Upper lobe of left lung (tissue), 6 donors: ENCODE results near the gene TCHH. TPM values are rescaled to one million over a fixed set of nuclear protein-coding genes. Genes with fewer than 3 reads are reported as not detected.
"Not testable (repeated sequence)": the region's sequence is repeated elsewhere in the genome, so short reads cannot be mapped to it uniquely, and the experiment has no call there.

Source experiments
- ATAC-seq, 2 donors: fragments of 200-7000 bp; cut with Tn5 transposase; one replicate each; pipeline ENCODE4 v1.9.1; 2022; ENCODE audit warnings: mild to moderate bottlenecking in 2 of 2, moderate library complexity in 2 of 2; ENCODE audit not compliant: low FRiP score in 2 of 2
- DNase-seq, 2 donors: peaks; one replicate each; pipeline ENCODE4 v3.0.0-alpha.2; 2019 to 2020
- H3K27ac ChIP-seq, 4 donors: fragments of 200-600 bp; sonication (generic); one replicate each; pipeline ENCODE4 v1.5.1; 2016 to 2019
- H3K27me3 ChIP-seq, 4 donors: fragments of 200-600 bp; sonication (generic); one replicate each; pipeline ENCODE4 v1.5.1; 2017 to 2019
- H3K36me3 ChIP-seq, 4 donors: fragments of 200-600 bp; sonication (generic); one replicate each; pipeline ENCODE4 v1.5.1; 2016 to 2019
- H3K4me1 ChIP-seq, 4 donors: fragments of 200-600 bp; sonication (generic); one replicate each; pipeline ENCODE4 v1.5.1; 2018 to 2019
- H3K4me3 ChIP-seq, 4 donors: fragments of 200-600 bp; sonication (generic); one replicate each; pipeline ENCODE4 v1.5.1; 2017 to 2019; ENCODE audit warnings: mild to moderate bottlenecking in 2 of 4, moderate library complexity in 1 of 4
- H3K9me3 ChIP-seq, 4 donors: fragments of 200-600 bp; sonication (generic); one replicate each; pipeline ENCODE4 v1.5.1; 2018 to 2019
- EP300 ChIP-seq, 4 donors: sonication (generic); formaldehyde crosslinking; IDR thresholded peaks; one replicate each; pipeline ENCODE4 v1.5.1; 2017; ENCODE audit warnings: antibody characterized with exemption in 4 of 4, control low read depth in 2 of 4
- POLR2A ChIP-seq, 4 donors: fragments of 450-650 bp; IDR thresholded peaks; one replicate each; pipeline ENCODE4 v1.5.1; 2016 to 2017; ENCODE audit warnings: antibody characterized with exemption in 4 of 4, mild to moderate bottlenecking in 2 of 4
- POLR2AphosphoS5 ChIP-seq, 2 donors: sonication (generic); formaldehyde crosslinking; IDR thresholded peaks; one replicate each; pipeline ENCODE4 v1.5.1; 2017; ENCODE audit warnings: antibody characterized with exemption in 2 of 2
- WGBS, 2 donors: methylation state at CpG; one replicate each; pipeline ENCODE4 v1.1.5; 2017 to 2018; 5-methylcytosine and 5-hydroxymethylcytosine counted together
- total RNA-seq, 6 donors: library from RNA; depleted of rRNA in 4 of 6; stranded (reverse); fragments of >200 nt in 4 of 6; gene quantifications; one replicate each; pipeline versions ENCODE4 v1.1.0 to v1.2.1, GENCODE V29; 2016 to 2021
- TF ChIP-seq, protein P1 (sequence below), 6 experiments: fragments of 450-650 bp in 4 of 6; fragments of 200-600 bp in 2 of 6; sonication (generic) in 2 of 6; IDR thresholded peaks; one replicate each; pipeline ENCODE4 v1.5.1; 2016 to 2019; ENCODE audit warnings: antibody characterized with exemption in 6 of 6
- donor health status: DM: no; HTN: no; CAD: no; lungs with moderate emphysema.
- donor health status: DM: no; HTN: yes; CAD: no; lungs with severe emphysema.

Gene TCHH
- total RNA-seq, 6 donors from 2014 or later, result 0.15 to 1.0 (median 0.24) TPM; not detected in 2

DNA sequence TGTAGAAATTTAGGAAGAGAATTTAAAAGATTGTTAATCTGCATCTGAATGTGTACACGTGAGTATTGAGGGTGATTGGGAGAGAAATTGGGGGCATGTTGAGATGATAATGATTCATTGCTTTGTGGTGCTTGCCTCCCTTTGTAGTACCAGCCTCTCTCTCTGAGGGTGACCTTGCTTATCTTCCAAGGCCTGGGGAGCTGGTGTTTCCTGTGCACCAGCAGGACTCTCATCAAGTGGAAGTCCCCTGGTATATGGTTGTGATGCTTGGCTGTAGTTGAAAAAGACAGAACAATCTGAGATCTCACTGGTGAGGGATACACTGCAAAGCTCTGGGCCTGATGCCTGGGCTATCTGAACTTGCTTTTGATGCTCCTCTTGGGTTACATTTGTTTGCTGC, 30.4 kb downstream of the TCHH start:
- Histone ChIP-seq H3K27me3 (no peaks in the 10 kb centered on the region), H3K36me3 (no peaks in the 10 kb centered on the region), H3K4me3 (no peak overlapping the region), H3K9me3 (no peaks in the 10 kb centered on the region), H3K4me1 (no peaks in the 10 kb centered on the region), H3K27ac (no peak overlapping the region)
- TF ChIP-seq EP300 (IDR thresholded peaks at IDR 0.05), result no peak
- TF ChIP-seq, protein P1, sequence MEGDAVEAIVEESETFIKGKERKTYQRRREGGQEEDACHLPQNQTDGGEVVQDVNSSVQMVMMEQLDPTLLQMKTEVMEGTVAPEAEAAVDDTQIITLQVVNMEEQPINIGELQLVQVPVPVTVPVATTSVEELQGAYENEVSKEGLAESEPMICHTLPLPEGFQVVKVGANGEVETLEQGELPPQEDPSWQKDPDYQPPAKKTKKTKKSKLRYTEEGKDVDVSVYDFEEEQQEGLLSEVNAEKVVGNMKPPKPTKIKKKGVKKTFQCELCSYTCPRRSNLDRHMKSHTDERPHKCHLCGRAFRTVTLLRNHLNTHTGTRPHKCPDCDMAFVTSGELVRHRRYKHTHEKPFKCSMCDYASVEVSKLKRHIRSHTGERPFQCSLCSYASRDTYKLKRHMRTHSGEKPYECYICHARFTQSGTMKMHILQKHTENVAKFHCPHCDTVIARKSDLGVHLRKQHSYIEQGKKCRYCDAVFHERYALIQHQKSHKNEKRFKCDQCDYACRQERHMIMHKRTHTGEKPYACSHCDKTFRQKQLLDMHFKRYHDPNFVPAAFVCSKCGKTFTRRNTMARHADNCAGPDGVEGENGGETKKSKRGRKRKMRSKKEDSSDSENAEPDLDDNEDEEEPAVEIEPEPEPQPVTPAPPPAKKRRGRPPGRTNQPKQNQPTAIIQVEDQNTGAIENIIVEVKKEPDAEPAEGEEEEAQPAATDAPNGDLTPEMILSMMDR (IDR thresholded peaks at IDR 0.05), result no peak
- DNase-seq (no peak), ATAC-seq (no peak)
- WGBS, 2 donors, result 54 to 71% methylated on average over 1 of the region's 1 CpG

- not testable (repeated sequence) for H3K27ac ChIP-seq, ATAC-seq, H3K9me3 ChIP-seq, H3K4me3 ChIP-seq, H3K4me1 ChIP-seq, H3K27me3 ChIP-seq, H3K36me3 ChIP-seq
- WGBS, 2 donors, result 95 to 97% methylated on average over 5 to 15 of the region's 17 CpGs
- DNase-seq, result peak in 1 of 2 donors; percentile 73
These were observed 34.2 kb downstream of the TCHH start for GRCh38 chr1:152081026-152081425.

DNA sequence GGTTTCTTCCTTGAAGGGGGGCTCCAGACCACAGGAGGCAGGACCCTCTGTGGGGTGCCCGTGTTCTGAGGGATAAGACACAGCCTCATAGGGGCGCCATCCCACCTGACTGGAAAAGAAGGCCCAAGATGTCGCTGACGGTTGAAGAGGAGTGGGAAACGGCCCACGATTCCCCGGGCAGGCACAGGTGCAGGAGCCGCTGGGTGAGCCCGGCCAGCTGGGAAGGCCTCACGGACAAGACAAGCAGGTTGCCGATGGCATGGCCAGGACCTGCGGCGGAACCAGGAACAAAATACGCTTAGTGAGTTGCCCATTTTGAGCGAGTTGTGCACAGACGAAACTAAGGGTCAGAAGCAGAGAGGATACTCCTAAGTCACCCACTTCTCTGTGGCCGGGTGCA, 34.8 kb downstream of the TCHH start:
- H3K27me3 ChIP-seq, H3K9me3 ChIP-seq, H3K36me3 ChIP-seq, H3K4me1 ChIP-seq, H3K27ac ChIP-seq, ATAC-seq, H3K4me3 ChIP-seq: not testable (repeated sequence)
- peak in 1 of 2 donors; percentile 41 for DNase-seq
- 83 to 94% methylated on average over 15 to 17 of the region's 17 CpGs for WGBS, 2 donors

DNA sequence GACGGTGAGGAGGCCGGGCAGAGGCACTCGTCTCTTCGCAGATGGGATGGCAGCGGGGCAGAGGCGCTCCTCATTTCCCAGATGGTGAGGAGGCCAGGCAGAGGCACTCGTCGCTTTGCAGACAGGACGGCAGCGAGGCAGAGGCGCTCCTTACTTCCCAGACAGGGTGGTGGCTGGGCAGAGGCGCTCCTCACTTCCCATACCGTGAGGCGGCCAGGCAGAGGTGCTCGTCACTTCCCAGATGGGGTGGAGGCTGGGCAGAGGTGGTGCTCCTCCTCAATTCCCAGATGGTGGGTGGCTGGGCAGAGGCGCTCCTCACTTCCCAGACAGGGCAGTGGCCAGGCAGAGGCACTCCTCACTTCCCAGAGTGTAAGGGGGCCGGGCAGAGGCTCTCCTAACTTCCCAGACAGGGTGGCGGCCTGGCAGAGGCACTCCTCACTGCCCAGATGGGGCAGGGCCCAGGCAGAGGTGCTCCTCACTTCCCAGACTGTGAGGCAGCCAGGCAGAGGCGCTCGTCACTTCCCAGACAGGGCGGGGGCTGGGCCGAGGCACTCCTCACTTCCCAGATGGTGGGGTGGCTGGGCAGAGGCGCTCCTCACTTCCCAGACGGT, 36.3 kb downstream of the TCHH start:
- no peak for ATAC-seq
- peak in 1 of 2 donors; percentile 51 for DNase-seq
- no peaks in the 10 kb centered on the region for H3K27me3 ChIP-seq
- TF ChIP-seq, protein P1 (IDR thresholded peaks at IDR 0.05), result no peak
- no peak for TF ChIP-seq EP300 (IDR thresholded peaks at IDR 0.05)
- no peak for TF ChIP-seq POLR2AphosphoS5 (IDR thresholded peaks at IDR 0.05)
- TF ChIP-seq POLR2A (IDR thresholded peaks at IDR 0.05), result no peak
- H3K27ac ChIP-seq, result no peak overlapping the region
- H3K9me3 ChIP-seq, result no peaks in the 10 kb centered on the region
- no peaks in the 10 kb centered on the region for H3K4me1 ChIP-seq
- no peak overlapping the region for H3K4me3 ChIP-seq
- H3K36me3 ChIP-seq, result no peaks in the 10 kb centered on the region
- 76 to 92% methylated on average over 11 to 23 of the region's 24 CpGs for WGBS, 2 donors

- ATAC-seq (no peak), DNase-seq (no peak)
- Histone ChIP-seq H3K4me1 (no peaks in the 10 kb centered on the region), H3K36me3 (no peaks in the 10 kb centered on the region), H3K27me3 (no peaks in the 10 kb centered on the region), H3K9me3 (no peaks in the 10 kb centered on the region), H3K27ac (no peak overlapping the region), H3K4me3 (no peak overlapping the region)
- TF ChIP-seq POLR2A (IDR thresholded peaks at IDR 0.05) (no peak), POLR2AphosphoS5 (IDR thresholded peaks at IDR 0.05) (no peak), EP300 (IDR thresholded peaks at IDR 0.05) (no peak)
- TF ChIP-seq, protein P1 (IDR thresholded peaks at IDR 0.05), result no peak
- WGBS, 2 donors, result 72 to 75% methylated on average over 3 of the region's 3 CpGs
These were observed 42.9 kb downstream of the TCHH start for GRCh38 chr1:152072311-152072710.

DNA sequence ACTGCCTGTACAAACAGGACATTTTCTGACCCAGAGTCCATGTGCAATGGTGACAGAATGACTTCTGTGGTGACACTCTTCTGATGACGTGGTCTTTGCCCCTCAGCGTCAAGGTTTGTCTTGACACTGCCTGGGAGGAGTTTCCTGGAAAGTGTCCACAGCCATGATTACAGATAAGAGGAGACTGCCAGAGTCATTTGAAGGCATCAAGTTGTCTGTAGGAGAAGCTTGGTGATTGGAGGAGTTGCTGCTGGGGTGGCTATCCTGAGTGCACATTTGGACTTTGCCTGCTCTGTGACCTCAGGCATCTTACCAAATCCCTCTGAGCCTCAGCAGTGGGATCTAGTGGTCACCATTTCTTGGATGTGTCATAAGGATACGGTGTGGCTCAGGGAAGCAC, 44.1 kb downstream of the TCHH start:
- WGBS, 2 donors, result 67 to 91% methylated on average over 1 to 3 of the region's 3 CpGs
- Histone ChIP-seq H3K4me1 (no peaks in the 10 kb centered on the region), H3K27ac (no peak overlapping the region), H3K4me3 (no peak overlapping the region), H3K36me3 (no peaks in the 10 kb centered on the region), H3K27me3 (no peaks in the 10 kb centered on the region), H3K9me3 (no peaks in the 10 kb centered on the region)
- TF ChIP-seq, protein P1 (IDR thresholded peaks at IDR 0.05), result no peak
- no peak for TF ChIP-seq POLR2AphosphoS5 (IDR thresholded peaks at IDR 0.05)
- no peak for TF ChIP-seq POLR2A (IDR thresholded peaks at IDR 0.05)
- TF ChIP-seq EP300 (IDR thresholded peaks at IDR 0.05), result no peak
- no peak for DNase-seq
- no peak for ATAC-seq
